Peyer's patch (tissue), 4 donors: Measurements from ENCODE around the gene INHBE.

Experiments used
- POLR2A ChIP-seq, 2 donors: fragments of 450-650 bp; IDR thresholded peaks; one replicate each; pipeline ENCODE4 v1.5.1; 2017; ENCODE audit warnings: antibody characterized with exemption in 2 of 2, mild to moderate bottlenecking in 2 of 2, moderate library complexity in 2 of 2
- TF ChIP-seq, protein P1 (sequence below), 6 experiments: fragments of 450-650 bp in 4 of 6; fragments of 200-600 bp in 2 of 6; sonication (generic) in 1 of 6; IDR thresholded peaks; one replicate each; pipeline ENCODE4 v1.5.1; 2017 to 2019; ENCODE audit warnings: antibody characterized with exemption in 6 of 6, mild to moderate bottlenecking in 3 of 6, moderate library complexity in 1 of 6

GRCh38 chr12:57473886-57474285, 18.8 kb downstream of the INHBE start:
- TF ChIP-seq, protein P1, sequence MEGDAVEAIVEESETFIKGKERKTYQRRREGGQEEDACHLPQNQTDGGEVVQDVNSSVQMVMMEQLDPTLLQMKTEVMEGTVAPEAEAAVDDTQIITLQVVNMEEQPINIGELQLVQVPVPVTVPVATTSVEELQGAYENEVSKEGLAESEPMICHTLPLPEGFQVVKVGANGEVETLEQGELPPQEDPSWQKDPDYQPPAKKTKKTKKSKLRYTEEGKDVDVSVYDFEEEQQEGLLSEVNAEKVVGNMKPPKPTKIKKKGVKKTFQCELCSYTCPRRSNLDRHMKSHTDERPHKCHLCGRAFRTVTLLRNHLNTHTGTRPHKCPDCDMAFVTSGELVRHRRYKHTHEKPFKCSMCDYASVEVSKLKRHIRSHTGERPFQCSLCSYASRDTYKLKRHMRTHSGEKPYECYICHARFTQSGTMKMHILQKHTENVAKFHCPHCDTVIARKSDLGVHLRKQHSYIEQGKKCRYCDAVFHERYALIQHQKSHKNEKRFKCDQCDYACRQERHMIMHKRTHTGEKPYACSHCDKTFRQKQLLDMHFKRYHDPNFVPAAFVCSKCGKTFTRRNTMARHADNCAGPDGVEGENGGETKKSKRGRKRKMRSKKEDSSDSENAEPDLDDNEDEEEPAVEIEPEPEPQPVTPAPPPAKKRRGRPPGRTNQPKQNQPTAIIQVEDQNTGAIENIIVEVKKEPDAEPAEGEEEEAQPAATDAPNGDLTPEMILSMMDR (IDR thresholded peaks at IDR 0.05), result no peak
- TF ChIP-seq POLR2A (IDR thresholded peaks at IDR 0.05), result no peak
